Measurements from ENCODE around the gene PLPP3. TPM values are rescaled to one million over a fixed set of nuclear protein-coding genes. Genes with fewer than 3 reads are reported as not detected.

The PLPP3 gene
- total RNA-seq, 1 donor: 243 TPM

GRCh38 chr1:56448529-56449300 is 130.6 kb downstream of the PLPP3 start:
- Histone ChIP-seq H3K4me1 (ENCODE audit: insufficient read depth, low read length) (peaks cover 3% of the 10 kb centered on the region), H3K27me3 (ENCODE audit: insufficient read depth, low read length) (no peaks in the 10 kb centered on the region), H3K36me3 (ENCODE audit: insufficient read depth, low read length) (no peaks in the 10 kb centered on the region), H3K79me2 (ENCODE audit: insufficient read depth, low read length) (no peaks in the 10 kb centered on the region), H4K20me1 (ENCODE audit: insufficient read depth, low read length) (no peaks in the 10 kb centered on the region), H3K9me3 (ENCODE audit: low read depth, low read length) (no peaks in the 10 kb centered on the region), H3K27ac (ENCODE audit: low read depth, low read length) (no peak overlapping the region), H2AFZ (ENCODE audit: low read length) (no peak overlapping the region), H3K4me2 (ENCODE audit: insufficient read depth, low read length) (no peak overlapping the region), H3K4me3 (ENCODE audit: insufficient read depth, low read length) (no peak overlapping the region)
- TF ChIP-seq, protein P1, sequence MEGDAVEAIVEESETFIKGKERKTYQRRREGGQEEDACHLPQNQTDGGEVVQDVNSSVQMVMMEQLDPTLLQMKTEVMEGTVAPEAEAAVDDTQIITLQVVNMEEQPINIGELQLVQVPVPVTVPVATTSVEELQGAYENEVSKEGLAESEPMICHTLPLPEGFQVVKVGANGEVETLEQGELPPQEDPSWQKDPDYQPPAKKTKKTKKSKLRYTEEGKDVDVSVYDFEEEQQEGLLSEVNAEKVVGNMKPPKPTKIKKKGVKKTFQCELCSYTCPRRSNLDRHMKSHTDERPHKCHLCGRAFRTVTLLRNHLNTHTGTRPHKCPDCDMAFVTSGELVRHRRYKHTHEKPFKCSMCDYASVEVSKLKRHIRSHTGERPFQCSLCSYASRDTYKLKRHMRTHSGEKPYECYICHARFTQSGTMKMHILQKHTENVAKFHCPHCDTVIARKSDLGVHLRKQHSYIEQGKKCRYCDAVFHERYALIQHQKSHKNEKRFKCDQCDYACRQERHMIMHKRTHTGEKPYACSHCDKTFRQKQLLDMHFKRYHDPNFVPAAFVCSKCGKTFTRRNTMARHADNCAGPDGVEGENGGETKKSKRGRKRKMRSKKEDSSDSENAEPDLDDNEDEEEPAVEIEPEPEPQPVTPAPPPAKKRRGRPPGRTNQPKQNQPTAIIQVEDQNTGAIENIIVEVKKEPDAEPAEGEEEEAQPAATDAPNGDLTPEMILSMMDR (IDR thresholded peaks at IDR 0.05; ENCODE audit: extremely low read depth, low read depth, low read length): no peak
- DNase-seq (ENCODE audit: insufficient read length, low spot score, missing footprints): peak; percentile 59

GRCh38 chr1:56447823-56448222 is 131.5 kb downstream of the PLPP3 start:
- Histone ChIP-seq H3K27me3 (ENCODE audit: insufficient read depth, low read length) (no peaks in the 10 kb centered on the region), H4K20me1 (ENCODE audit: insufficient read depth, low read length) (no peaks in the 10 kb centered on the region), H3K27ac (ENCODE audit: low read depth, low read length) (no peak overlapping the region), H3K4me3 (ENCODE audit: insufficient read depth, low read length) (no peak overlapping the region), H3K36me3 (ENCODE audit: insufficient read depth, low read length) (no peaks in the 10 kb centered on the region), H3K79me2 (ENCODE audit: insufficient read depth, low read length) (no peaks in the 10 kb centered on the region), H3K4me1 (ENCODE audit: insufficient read depth, low read length) (peaks cover 3% of the 10 kb centered on the region), H3K9me3 (ENCODE audit: low read depth, low read length) (no peaks in the 10 kb centered on the region), H3K4me2 (ENCODE audit: insufficient read depth, low read length) (no peak overlapping the region), H2AFZ (ENCODE audit: low read length) (no peak overlapping the region)
- TF ChIP-seq, protein P1 (IDR thresholded peaks at IDR 0.05; ENCODE audit: extremely low read depth, low read depth, low read length): no peak
- DNase-seq (ENCODE audit: insufficient read length, low spot score, missing footprints): no peak

GRCh38 chr1:56446531-56447098 is 132.7 kb downstream of the PLPP3 start:
- Histone ChIP-seq H2AFZ (ENCODE audit: low read length) (peak overlapping the region; percentile 33), H3K27me3 (ENCODE audit: insufficient read depth, low read length) (no peaks in the 10 kb centered on the region), H3K4me3 (ENCODE audit: insufficient read depth, low read length) (no peak overlapping the region), H3K9me3 (ENCODE audit: low read depth, low read length) (no peaks in the 10 kb centered on the region), H3K4me1 (ENCODE audit: insufficient read depth, low read length) (peaks cover 3% of the 10 kb centered on the region), H4K20me1 (ENCODE audit: insufficient read depth, low read length) (no peaks in the 10 kb centered on the region), H3K27ac (ENCODE audit: low read depth, low read length) (no peak overlapping the region), H3K79me2 (ENCODE audit: insufficient read depth, low read length) (no peaks in the 10 kb centered on the region), H3K36me3 (ENCODE audit: insufficient read depth, low read length) (no peaks in the 10 kb centered on the region), H3K4me2 (ENCODE audit: insufficient read depth, low read length) (peak overlapping the region; percentile 38)
- peak; percentile 77 for DNase-seq (ENCODE audit: insufficient read length, low spot score, missing footprints)
- TF ChIP-seq, protein P1 (IDR thresholded peaks at IDR 0.05; ENCODE audit: extremely low read depth, low read depth, low read length): no peak

GRCh38 chr1:56444960-56445646 is 134.3 kb downstream of the PLPP3 start:
- H3K4me3 ChIP-seq (ENCODE audit: insufficient read depth, low read length): no peak overlapping the region
- no peak for DNase-seq (ENCODE audit: insufficient read length, low spot score, missing footprints)
- no peak overlapping the region for H2AFZ ChIP-seq (ENCODE audit: low read length)
- TF ChIP-seq, protein P1 (IDR thresholded peaks at IDR 0.05; ENCODE audit: extremely low read depth, low read depth, low read length): no peak
- H3K36me3 ChIP-seq (ENCODE audit: insufficient read depth, low read length): no peaks in the 10 kb centered on the region
- peaks cover 3% of the 10 kb centered on the region for H3K4me1 ChIP-seq (ENCODE audit: insufficient read depth, low read length)
- H3K79me2 ChIP-seq (ENCODE audit: insufficient read depth, low read length): no peaks in the 10 kb centered on the region
- no peak overlapping the region for H3K4me2 ChIP-seq (ENCODE audit: insufficient read depth, low read length)
- H3K9me3 ChIP-seq (ENCODE audit: low read depth, low read length): no peaks in the 10 kb centered on the region
- no peaks in the 10 kb centered on the region for H3K27me3 ChIP-seq (ENCODE audit: insufficient read depth, low read length)
- H4K20me1 ChIP-seq (ENCODE audit: insufficient read depth, low read length): no peaks in the 10 kb centered on the region
- no peak overlapping the region for H3K27ac ChIP-seq (ENCODE audit: low read depth, low read length)
